Activated CD8-positive, alpha-beta memory T cell treated with anti-CD3 and anti-CD28 coated beads for 4 hours (primary cell): ENCODE data around the gene TMED1.
"Not testable (repeated sequence)": the region's sequence is repeated elsewhere in the genome, so short reads cannot be mapped to it uniquely, and the experiment has no call there.

Experiments
- DNase-seq, 2 donors: peaks; one replicate each; pipeline ENCODE4 v3.0.0-alpha.2; 2020; ENCODE audit warnings: low read depth in 2 of 2

Gene TMED1

GRCh38 chr19:10862561-10863106 is 26.6 kb upstream of the TMED1 start:
- DNase-seq = no peak

DNA sequence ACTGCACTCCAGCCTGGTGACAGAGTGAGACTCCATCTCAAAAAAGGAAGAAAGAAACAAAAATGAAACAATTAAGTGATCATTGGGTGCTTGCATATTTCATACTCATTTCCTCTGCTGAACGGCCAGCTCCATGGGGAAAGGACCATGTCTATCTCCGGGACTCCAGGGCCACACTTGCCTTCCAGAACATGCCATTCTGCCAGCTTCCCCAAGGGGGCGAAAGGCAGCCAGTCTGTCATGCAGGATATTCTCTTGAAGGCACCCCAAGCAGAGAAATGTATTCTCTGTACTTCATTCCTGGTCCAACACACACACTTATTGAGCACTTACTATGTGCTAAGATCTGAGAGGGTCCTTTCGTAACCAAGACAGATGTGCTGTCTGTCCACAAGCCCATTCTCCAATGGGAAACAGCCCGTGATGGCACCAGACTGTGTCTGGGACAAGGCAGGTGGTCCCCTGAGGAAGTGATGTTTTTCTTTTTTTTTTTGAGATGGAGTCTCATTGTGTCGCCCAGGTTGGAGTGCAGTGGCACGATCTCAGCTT is 25.2 kb upstream of the TMED1 start:
- DNase-seq = no peak

GRCh38 chr19:10858204-10858828 is 22.3 kb upstream of the TMED1 start:
- no peak for DNase-seq

DNA sequence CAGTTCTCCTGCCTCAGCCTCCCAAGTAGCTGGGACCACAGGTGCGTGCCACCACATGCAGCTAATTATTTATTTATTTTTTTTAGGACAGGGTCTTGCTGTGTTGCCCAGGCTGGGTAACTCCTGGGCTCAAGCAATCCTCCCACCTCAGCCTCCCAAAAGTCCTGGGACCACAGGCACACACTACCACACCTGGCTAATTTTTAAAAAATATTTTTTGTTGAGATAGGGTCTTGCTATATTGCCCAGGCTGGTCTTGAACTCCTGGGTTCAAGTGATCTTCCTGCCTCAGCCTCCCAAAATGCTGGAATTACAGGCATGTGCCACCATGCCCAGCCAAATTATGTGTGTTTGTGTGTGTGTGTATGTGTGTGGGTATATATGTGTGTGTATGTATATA is 20.9 kb upstream of the TMED1 start:
- DNase-seq = not testable (repeated sequence)

DNA sequence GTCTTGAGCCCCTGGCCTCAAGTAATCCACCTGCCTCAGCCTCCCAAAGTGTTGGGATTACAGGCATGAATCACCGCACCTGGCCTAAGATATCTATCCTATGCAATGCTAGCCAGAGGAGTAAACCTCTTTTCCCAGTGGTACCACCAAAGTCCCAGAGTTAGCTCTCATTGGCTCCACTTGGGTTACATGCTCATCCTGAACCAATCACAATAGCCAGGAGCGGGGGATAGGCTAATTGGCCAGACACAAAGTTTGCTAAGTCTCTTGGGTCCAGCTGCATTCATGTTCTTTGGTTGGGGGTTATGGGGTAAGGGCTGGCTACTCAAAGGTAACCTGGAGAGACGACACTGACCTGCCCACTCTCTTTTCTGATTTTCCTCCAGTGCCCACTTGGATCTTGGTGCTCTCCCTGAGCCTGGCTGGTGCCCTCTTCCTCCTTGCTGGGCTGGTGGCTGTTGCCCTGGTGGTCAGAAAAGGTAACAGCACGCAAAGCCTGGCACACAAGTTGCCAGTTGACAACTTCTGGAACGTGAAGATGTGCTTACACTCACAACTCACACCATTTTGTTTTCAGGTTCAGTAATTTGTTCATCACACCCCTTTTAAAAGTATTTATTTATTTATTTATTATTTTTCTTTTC is 20.0 kb upstream of the TMED1 start:
- DNase-seq = no peak

GRCh38 chr19:10854350-10855089 is 18.5 kb upstream of the TMED1 start:
- no peak for DNase-seq

DNA sequence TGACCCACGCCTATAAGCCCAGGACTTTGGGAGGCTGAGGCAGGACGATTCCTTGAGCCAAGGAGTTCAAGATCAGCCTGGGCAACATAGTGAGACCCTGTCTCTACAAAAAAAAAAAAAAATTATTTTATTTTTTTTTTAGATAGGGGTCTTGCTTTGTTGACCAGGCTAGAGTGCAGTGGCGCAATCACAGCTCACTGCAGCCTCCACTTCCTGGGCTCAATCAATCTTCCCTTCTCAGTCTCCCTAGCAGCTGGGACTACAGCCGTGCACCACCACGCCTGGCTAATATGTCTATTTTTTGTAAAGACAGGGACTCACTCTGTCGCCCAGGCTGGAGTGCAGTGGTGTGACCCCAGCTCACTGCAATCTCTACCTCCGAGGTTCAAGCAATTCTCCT is 16.9 kb upstream of the TMED1 start:
- DNase-seq = no peak

DNA sequence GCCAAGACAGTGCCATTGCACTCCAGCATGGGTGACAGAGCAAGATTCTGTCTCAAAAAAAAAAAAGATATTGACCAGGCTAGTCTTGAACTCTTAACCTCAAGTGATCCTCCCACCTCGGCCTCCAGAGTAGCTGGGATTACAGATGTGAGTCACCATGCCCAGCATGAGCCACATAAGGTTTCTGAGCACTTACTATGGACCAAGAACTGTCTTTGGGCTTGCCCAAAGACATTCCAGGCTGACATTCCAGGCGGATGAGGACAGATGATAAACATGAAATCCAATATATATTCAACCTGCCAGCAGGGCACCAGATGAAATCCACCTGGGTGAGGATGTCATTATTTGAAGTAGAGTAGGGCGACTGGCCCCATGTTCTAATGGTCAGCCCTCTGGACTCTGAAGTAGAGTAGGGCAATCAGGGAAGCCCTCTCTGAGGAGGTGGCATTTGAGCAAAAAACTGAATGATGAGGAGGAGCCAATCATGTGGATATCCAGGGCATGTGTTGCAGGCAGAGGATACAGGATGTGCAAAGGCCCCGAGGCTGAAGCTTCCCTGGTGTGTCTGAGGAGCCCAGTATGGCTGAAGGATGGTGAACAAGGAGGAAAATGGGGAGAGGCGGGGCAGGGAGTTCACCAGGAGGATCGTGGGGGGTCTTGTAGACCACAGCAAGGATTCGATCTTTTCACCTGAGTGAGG is 16.2 kb upstream of the TMED1 start:
- DNase-seq = no peak

DNA sequence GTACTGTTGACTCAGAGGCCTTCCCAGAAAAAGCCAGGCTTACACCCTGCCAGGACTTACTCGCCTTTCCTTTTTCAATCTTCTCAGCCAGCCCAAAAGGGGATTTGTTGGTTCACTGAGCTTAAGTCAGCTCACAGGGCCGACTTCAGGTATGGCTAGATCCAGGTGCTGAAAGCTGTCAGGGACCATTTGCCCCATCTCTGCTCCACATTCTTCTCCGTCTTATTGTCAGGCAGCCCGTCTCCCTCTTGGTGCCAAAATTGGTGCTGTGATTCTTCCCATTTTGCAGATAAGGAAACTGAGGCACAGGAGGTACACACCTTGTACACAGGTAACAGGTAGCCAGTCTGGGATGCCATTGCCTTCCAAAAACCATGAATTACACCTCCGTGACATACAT is 14.6 kb upstream of the TMED1 start:
- DNase-seq = no peak

- no peak for DNase-seq
Observed at GRCh38 chr19:10848230-10848856, 12.3 kb upstream of the TMED1 start, which contains the start of gene C19orf38. TSS of gene C19orf38 (plus strand) at chr19:10848415. CDS start at chr19:10848509, 94 bp downstream.

- no peak for DNase-seq
Observed at GRCh38 chr19:10846500-10847202, 10.6 kb upstream of the TMED1 start.

DNA sequence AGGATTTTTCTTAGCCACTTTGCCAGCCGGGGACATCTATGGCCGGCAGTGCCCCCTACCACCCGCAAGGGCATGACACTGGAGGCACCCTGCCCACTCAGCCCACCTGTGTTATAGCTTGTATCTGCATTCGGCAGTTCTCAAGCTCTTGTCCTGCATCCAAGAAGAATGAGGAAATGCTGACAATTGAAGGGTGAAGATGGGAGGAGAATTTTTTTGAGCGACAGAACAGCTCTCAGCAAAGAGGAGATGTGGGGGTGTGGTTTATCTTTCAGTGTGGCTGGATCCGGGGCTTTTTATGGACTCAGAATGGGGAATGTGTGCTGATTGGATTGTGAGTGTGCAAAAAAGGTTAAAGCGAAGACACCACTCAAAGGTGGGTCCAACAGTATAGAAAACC is 6.8 kb upstream of the TMED1 start:
- DNase-seq = no peak

DNA sequence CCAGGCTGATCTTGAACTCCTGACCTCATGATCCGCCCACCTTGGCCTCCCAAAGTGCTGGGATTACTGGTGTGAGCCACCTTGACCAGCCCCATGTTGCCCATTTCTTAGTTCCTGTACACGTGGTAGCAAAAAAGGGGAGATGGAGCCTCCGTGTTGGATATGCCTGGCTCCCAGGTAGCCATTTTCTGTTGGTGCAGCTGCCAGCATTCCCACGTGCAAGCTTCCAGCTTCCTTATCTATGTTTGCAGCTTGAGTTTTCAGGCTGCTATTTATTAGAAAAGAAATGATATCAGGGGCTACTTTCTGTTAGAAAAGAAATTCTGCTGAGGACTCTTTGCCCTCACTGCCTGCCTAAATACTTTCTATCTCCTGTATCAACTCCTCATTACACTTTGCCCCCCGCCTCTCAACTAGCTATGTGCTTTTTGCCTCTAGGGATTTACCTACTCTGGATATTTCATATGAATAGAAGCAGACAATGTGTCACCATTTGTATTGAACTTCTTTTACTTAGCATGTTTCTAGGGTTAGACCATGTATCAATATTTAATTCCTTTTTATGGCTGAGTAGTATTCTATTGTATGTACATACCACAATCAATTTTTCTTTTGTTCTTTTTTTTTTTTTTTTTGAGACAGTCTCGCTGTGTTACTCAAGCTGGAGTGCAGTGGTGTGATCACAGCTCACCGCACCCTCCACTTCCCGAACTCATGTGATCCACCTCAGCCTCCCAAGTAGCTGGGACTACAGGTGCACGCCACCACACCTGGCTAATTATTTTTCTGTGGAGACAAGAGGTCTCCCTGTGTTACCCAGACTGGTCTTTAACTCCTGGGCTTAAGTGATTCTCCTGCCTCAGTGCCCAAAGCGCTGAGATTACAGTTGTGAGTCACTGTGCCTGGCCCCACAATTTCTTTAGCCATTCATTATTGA is 3.4 kb upstream of the TMED1 start:
- no peak for DNase-seq

DNA sequence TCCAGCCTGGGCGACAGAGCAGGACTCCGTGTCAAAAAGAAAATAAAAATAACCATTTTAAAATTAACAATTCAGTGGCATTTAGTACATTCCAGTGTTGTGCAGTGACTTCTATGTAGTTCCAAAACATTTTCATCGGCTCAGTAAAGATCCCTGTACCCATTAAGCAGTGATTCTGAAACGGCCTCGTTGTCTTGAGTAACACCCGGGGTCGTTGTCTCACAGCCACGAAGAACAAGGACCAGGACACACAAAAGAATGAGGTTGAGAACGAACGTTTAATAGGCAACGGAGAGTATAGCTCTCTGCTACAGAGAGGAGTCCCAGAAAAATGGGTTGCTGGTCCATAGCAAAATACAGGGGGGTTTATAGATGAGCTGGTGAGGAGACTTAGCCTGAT is 2.4 kb upstream of the TMED1 start:
- no peak for DNase-seq

DNA sequence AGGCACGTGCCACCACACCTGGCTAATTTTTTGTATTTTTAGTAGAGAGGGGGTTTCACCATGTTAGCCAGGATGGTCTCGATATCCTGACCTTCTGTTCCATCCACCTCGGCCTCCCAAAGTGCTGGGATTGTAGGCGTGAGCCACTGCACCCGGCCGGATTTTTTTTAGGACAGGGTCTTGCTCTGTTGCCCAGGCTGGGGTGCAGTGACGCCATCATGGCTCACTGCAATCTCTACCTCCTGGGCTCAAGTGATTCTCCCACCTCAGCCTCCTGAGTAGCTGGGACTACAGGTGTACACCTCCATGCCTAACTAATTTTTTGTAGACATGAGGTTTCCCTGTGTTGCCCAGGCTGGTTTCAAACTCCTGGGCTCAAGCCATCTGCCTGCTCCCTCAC is 1.6 kb upstream of the TMED1 start:
- not testable (repeated sequence) for DNase-seq

GRCh38 chr19:10836479-10837330 is 693 bp upstream of the TMED1 start:
- peak; percentile 53 to 71 for DNase-seq

DNA sequence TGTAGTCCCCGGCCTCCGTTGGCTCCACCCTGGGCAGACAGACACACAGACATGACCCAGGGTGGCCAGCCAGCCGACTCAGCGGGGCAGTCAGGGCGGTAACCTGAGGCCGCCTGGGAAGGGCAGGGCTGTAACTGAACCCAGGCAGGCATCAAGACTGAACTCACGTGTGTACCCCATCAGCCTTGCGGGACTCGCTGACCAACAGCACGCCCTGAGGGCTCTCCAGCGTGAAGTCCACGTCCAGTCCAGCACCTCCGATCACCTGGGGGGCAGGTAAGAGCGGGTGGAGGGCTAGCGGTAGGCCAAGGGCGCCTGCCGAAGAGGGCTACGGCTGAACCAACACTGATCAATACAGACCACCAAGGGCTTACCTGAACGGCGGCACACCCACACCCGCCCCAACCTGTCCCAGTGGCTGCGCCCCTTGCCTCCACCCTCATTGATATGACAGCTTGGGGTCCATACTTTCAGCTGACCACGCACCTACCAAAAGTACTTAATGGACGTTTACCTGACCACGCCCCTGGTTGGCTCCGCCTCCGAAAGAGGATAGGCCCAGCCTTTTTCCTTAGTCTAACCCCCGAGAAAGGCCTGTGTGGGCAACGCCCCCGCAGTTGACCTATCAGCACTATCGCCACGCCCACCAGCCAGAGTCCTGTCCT is 791 bp downstream of the TMED1 start:
- no peak for DNase-seq

DNA sequence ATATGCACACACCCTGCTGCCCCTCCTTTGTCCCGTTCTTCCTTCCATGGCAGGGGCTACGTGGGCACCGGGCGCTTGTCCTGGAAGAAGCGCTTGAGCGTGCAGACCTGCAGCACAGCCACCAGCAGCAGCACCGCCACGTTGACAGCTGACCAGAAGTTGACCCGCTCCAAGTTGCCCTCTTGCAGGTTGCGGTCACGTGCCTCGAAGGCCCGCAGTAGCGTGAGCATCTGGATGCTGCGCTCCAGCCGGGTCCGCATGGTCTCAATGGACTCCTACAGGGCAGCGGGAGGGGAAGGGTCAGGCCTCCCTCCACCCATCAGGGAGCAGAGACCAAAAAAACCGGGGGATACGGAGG is 3.1 kb downstream of the TMED1 start:
- no peak for DNase-seq
